Glutamatergic neuron (in vitro differentiated cells): ENCODE measurements around the gene GDF3. TPM values are rescaled to one million over a fixed set of nuclear protein-coding genes. Genes with fewer than 3 reads are reported as not detected.

Experiments used
- DNase-seq: peaks from one replicate; pipeline ENCODE4 v3.0.0; 2022
- H3K27ac Mint-ChIP-seq: one replicate; pipeline ENCODE4 v1.8.0; 2020; ENCODE audit warnings: mild to moderate bottlenecking, mixed read lengths, inconsistent platforms; ENCODE audit not compliant: unreplicated experiment
- H3K27me3 Mint-ChIP-seq: one replicate; pipeline ENCODE4 v1.8.0; 2020; ENCODE audit warnings: mild to moderate bottlenecking, moderate library complexity, mixed read lengths, inconsistent platforms; ENCODE audit not compliant: unreplicated experiment
- H3K36me3 Mint-ChIP-seq: one replicate; pipeline ENCODE4 v1.8.0; 2020; ENCODE audit warnings: mild to moderate bottlenecking, mixed read lengths, inconsistent platforms; ENCODE audit not compliant: unreplicated experiment
- H3K4me1 Mint-ChIP-seq: one replicate; pipeline ENCODE4 v1.8.0; 2020; ENCODE audit warnings: mild to moderate bottlenecking, low read depth, mixed read lengths, inconsistent platforms; ENCODE audit not compliant: unreplicated experiment
- H3K4me3 Mint-ChIP-seq: one replicate; pipeline ENCODE4 v1.8.0; 2020; ENCODE audit warnings: mild to moderate bottlenecking, mixed read lengths, inconsistent platforms; ENCODE audit not compliant: unreplicated experiment
- H3K9me3 Mint-ChIP-seq: one replicate; pipeline ENCODE4 v1.8.0; 2020; ENCODE audit warnings: mild to moderate bottlenecking, moderate library complexity, mixed read lengths, inconsistent platforms; ENCODE audit not compliant: unreplicated experiment
- total RNA-seq: library from RNA; stranded (reverse); fragmentation: NEBNext Ultra II Directional; extraction: Animal tissue kit (Norgen Biotek cat#: 25700); gene quantifications from one replicate; pipeline ENCODE4 v1.2.1, GENCODE V29; 2021; ENCODE audit not compliant: unreplicated experiment
- TF ChIP-seq, protein P1 (sequence below): fragments of 200-600 bp; sonication (generic); IDR thresholded peaks from one replicate; pipeline ENCODE4 v1.5.0; 2021; ENCODE audit not compliant: partially characterized antibody, unreplicated experiment

Gene GDF3
- total RNA-seq, 1 donor from 2014 or later = 0.34 TPM

- Mint-ChIP-seq H3K4me1 (no peaks in the 10 kb centered on the region), H3K36me3 (no peaks in the 10 kb centered on the region), H3K27ac (no peak overlapping the region), H3K27me3 (no peaks in the 10 kb centered on the region), H3K4me3 (no peak overlapping the region), H3K9me3 (no peaks in the 10 kb centered on the region)
- DNase-seq = no peak
- TF ChIP-seq, protein P1, sequence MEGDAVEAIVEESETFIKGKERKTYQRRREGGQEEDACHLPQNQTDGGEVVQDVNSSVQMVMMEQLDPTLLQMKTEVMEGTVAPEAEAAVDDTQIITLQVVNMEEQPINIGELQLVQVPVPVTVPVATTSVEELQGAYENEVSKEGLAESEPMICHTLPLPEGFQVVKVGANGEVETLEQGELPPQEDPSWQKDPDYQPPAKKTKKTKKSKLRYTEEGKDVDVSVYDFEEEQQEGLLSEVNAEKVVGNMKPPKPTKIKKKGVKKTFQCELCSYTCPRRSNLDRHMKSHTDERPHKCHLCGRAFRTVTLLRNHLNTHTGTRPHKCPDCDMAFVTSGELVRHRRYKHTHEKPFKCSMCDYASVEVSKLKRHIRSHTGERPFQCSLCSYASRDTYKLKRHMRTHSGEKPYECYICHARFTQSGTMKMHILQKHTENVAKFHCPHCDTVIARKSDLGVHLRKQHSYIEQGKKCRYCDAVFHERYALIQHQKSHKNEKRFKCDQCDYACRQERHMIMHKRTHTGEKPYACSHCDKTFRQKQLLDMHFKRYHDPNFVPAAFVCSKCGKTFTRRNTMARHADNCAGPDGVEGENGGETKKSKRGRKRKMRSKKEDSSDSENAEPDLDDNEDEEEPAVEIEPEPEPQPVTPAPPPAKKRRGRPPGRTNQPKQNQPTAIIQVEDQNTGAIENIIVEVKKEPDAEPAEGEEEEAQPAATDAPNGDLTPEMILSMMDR = no peak
Observed at GRCh38 chr12:7723926-7724325, 28.4 kb upstream of the GDF3 start.

DNA sequence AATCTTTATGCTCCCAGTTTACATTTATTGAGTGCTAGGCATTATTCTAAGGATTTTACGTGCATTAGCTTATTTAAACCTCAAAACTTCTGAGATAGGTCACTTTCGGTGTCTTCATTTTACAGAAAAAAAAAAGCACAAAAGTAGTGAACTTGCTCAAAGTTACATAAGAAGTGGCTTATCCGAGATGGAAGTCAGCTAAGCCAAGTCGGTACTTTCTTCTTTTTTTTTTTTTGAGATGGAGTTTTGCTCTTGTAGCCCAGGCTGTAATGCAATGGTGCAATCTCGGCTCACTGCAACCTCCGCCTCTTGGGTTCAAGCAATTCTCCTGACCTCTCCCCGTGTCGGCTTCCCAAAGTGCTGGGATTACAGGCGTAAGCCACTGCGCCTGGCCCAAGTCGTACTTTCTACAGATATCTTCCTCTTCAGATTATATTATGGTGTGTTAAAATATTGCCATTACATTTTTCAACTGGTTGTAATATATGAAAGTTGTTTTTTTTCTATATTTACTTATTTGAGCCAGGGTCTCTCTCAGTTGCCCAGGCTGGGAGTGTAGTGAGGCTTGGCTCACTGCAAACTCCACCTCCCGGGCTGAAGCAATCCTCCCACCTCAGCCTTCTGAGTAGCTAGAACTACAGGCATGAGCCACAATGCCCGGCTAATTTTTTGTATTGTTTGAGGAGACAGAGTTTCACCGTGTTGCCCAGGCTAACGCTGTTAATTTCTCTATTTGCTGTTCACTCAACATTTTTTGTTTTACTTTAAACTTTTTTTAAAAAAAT is 24.6 kb upstream of the GDF3 start:
- Mint-ChIP-seq H3K4me3 (no peak overlapping the region), H3K9me3 (no peaks in the 10 kb centered on the region), H3K36me3 (no peaks in the 10 kb centered on the region), H3K27ac (no peak overlapping the region), H3K4me1 (no peaks in the 10 kb centered on the region), H3K27me3 (no peaks in the 10 kb centered on the region)
- DNase-seq = no peak
- TF ChIP-seq, protein P1 = no peak

DNA sequence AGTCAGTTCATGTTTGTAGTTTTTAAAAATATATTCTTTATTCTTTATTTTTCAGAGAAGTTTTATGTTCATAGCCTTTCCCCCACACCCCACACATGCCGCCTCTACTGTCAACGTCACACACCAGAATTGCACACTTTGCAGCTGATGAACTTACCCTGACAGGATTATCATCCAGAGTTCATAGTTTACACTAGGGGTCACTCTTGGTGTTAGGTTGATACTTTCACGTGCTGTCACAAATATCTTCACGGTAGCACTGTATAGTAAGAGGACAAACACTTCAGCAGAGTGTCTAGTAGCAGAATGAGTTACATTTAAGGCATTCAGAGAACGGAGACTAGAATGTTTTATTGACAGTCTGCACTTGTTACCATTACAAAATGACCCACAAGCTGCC is 20.8 kb upstream of the GDF3 start:
- Mint-ChIP-seq H3K9me3 (no peaks in the 10 kb centered on the region), H3K4me1 (no peaks in the 10 kb centered on the region), H3K27me3 (no peaks in the 10 kb centered on the region), H3K27ac (no peak overlapping the region), H3K4me3 (no peak overlapping the region), H3K36me3 (peaks cover 6% of the 10 kb centered on the region)
- TF ChIP-seq, protein P1 = no peak
- DNase-seq = no peak

DNA sequence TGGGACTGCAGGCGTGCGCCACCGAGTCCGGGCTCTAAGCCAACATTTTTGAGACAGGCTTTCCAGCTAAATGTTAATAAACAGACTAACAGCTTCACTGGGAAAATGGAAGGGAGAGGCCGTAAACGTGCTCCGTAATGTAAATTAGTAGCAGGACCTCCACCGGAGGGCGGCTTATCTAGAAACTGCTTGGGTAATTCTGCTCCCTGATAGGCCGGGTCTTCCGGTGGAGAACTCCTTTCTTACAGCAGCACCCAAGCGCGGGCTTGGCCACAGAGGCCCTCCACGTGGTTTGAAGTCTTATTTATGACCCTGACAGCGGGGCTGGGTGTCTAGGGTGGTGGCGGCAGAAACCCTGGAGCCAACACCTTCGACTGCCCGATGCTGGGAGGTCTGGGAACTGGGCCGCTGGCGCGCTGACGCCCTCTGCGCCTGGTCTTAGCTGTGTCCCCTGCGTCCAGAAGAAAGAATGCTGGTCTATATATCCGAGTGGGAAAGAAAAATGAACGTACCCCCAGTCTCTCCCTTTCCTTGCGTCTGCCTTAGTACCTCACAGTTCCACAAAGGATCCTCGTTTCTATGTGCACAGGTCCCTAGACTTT is 17.4 kb upstream of the GDF3 start:
- TF ChIP-seq, protein P1 = no peak
- H3K36me3 Mint-ChIP-seq = peaks cover 6% of the 10 kb centered on the region
- H3K27ac Mint-ChIP-seq = no peak overlapping the region
- no peaks in the 10 kb centered on the region for H3K9me3 Mint-ChIP-seq
- no peaks in the 10 kb centered on the region for H3K27me3 Mint-ChIP-seq
- no peak for DNase-seq
- H3K4me1 Mint-ChIP-seq = no peaks in the 10 kb centered on the region
- H3K4me3 Mint-ChIP-seq = no peak overlapping the region

GRCh38 chr12:7711133-7711532 is 15.6 kb upstream of the GDF3 start, which contains the start of gene DPPA3:
Gene DPPA3 (plus strand): TSS chr12:7711433. CDS start chr12:7711571, 138 bp downstream.
- peaks cover 6% of the 10 kb centered on the region for H3K36me3 Mint-ChIP-seq
- DNase-seq = no peak
- no peaks in the 10 kb centered on the region for H3K9me3 Mint-ChIP-seq
- no peaks in the 10 kb centered on the region for H3K27me3 Mint-ChIP-seq
- TF ChIP-seq, protein P1 = no peak
- no peaks in the 10 kb centered on the region for H3K4me1 Mint-ChIP-seq
- H3K4me3 Mint-ChIP-seq = no peak within 1 kb of the TSS
- no peak within 1 kb of the TSS for H3K27ac Mint-ChIP-seq
